Body of pancreas (tissue), 4 donors: ENCODE measurements around the gene SNRNP70. TPM values are rescaled to one million over a fixed set of nuclear protein-coding genes. Genes with fewer than 3 reads are reported as not detected.

Experiments used
- ATAC-seq: fragments of 150-250 bp; one replicate; pipeline ENCODE4 v1.9.1; 2016
- DNase-seq, 4 donors: peaks; one replicate each; pipeline ENCODE4 v3.0.0-alpha.2; 2019
- H3K27ac ChIP-seq, 4 donors: fragments of 200-600 bp; sonication (generic); 1 replicate in 3 of 4; 2 replicates in 1 of 4; pipeline versions ENCODE4 v1.5.1 to v1.6.1; 2016 to 2019; ENCODE audit warnings: mild to moderate bottlenecking in 1 of 4, mixed read lengths in 1 of 4, moderate library complexity in 1 of 4
- H3K27me3 ChIP-seq, 2 donors: fragments of 200-600 bp; sonication (generic); one replicate each; pipeline ENCODE4 v1.6.0; 2016; ENCODE audit warnings: mild to moderate bottlenecking in 1 of 2
- H3K36me3 ChIP-seq, 2 donors: fragments of 200-600 bp; sonication (generic); replicated peaks in 1 of 2; 2 replicates each; pipeline ENCODE4 v1.5.1; 2016; ENCODE audit warnings: low read depth in 2 of 2; ENCODE audit not compliant: insufficient read depth in 1 of 2
- H3K4me1 ChIP-seq: fragments of 200-600 bp; sonication (generic); one replicate; pipeline ENCODE4 v1.6.0; 2016
- H3K4me3 ChIP-seq, 2 donors: fragments of 200-600 bp; sonication (generic); 1 replicate in 1 of 2; 2 replicates in 1 of 2; pipeline ENCODE4 v1.5.1; 2016 to 2019
- H3K9me3 ChIP-seq, 3 donors: fragments of 200-600 bp; sonication (generic); 1 replicate in 2 of 3; 2 replicates in 1 of 3; pipeline ENCODE4 v1.5.1; 2016
- CTCF ChIP-seq, 7 experiments: fragments of 450-650 bp in 4 of 7; fragments of 200-600 bp in 3 of 7; sonication (generic) in 3 of 7; IDR thresholded peaks; one replicate each; pipeline ENCODE4 v1.5.1; 2016 to 2019; ENCODE audit warnings: antibody characterized with exemption in 7 of 7
- POLR2A ChIP-seq, 3 donors: fragments of 450-650 bp; IDR thresholded peaks; one replicate each; pipeline ENCODE4 v1.6.1; 2016; ENCODE audit warnings: antibody characterized with exemption in 3 of 3, mild to moderate bottlenecking in 2 of 3
- WGBS, 2 donors: methylation state at CpG; one replicate each; pipeline ENCODE4 v1.1.5; 2017; 5-methylcytosine and 5-hydroxymethylcytosine counted together
- intact Hi-C: fragments of 100-400 bp; cut with DNase I; formaldehyde crosslinking; loops from one replicate; pipeline ENCODE4 v1.15.1; 2023
- total RNA-seq, 2 donors: library from RNA; depleted of rRNA; stranded (reverse); fragments of >200 nt; gene quantifications; one replicate each; pipeline ENCODE4 v1.1.0, GENCODE V29; 2016

SNRNP70 gene
- total RNA-seq, 2 donors from 2014 or later = 199 to 588 TPM

- Histone ChIP-seq H3K27me3 (no peaks in the 10 kb centered on the region), H3K9me3 (no peaks in the 10 kb centered on the region), H3K4me1 (peaks cover 44% of the 10 kb centered on the region), H3K36me3 (no peaks in the 10 kb centered on the region), H3K4me3 (peak overlapping the region; percentile 23 to 72), H3K27ac (peak overlapping the region; percentile 78 to 85 (median 82))
- WGBS, 2 donors = 0% methylated on average over 13 to 23 of the region's 23 CpGs
- ATAC-seq (peak; percentile 43), DNase-seq (peak; percentile 73 to 80 (median 76))
- intact Hi-C loops = loop anchor here (5.0 to 10.0 kb wide), 2 partner anchors 37 to 55 kb away; partner anchors contain the start of gene LIN7B
- no peak for TF ChIP-seq POLR2A (IDR thresholded peaks at IDR 0.05)
- no peak for TF ChIP-seq CTCF (IDR thresholded peaks at IDR 0.05)
Observed at GRCh38 chr19:49149652-49150105, 64.4 kb downstream of the SNRNP70 start.

GRCh38 chr19:49150106-49150943 lies 65.1 kb downstream of the SNRNP70 start:
- H3K27me3 ChIP-seq = no peaks in the 10 kb centered on the region
- no peaks in the 10 kb centered on the region for H3K9me3 ChIP-seq
- peaks cover 42% of the 10 kb centered on the region for H3K4me1 ChIP-seq
- intact Hi-C loops = no loop called here
- peak overlapping the region; percentile 78 to 85 (median 82) for H3K27ac ChIP-seq
- peak overlapping the region; percentile 23 to 26 for H3K4me3 ChIP-seq
- H3K36me3 ChIP-seq = no peaks in the 10 kb centered on the region
- DNase-seq (peak; percentile 87 to 91 (median 89)), ATAC-seq (peak; percentile 74)
- WGBS, 2 donors = 0% methylated on average over 7 to 62 of the region's 75 CpGs
- TF ChIP-seq CTCF (IDR thresholded peaks at IDR 0.05) (peak in 1 of 7 experiments; percentile 6), POLR2A (IDR thresholded peaks at IDR 0.05) (peak; percentile 54 to 77 (median 75))

- Histone ChIP-seq H3K9me3 (no peaks in the 10 kb centered on the region), H3K4me3 (peak overlapping the region; percentile 23 to 26), H3K27ac (peak overlapping the region in 3 of 4 donors; percentile 81 to 85 (median 84)), H3K36me3 (no peaks in the 10 kb centered on the region), H3K4me1 (peaks cover 36% of the 10 kb centered on the region), H3K27me3 (no peaks in the 10 kb centered on the region)
- intact Hi-C loops = no loop called here
- WGBS, 2 donors = 10 to 19% methylated on average over 6 to 16 of the region's 16 CpGs
- TF ChIP-seq POLR2A (IDR thresholded peaks at IDR 0.05) = no peak
- no peak for TF ChIP-seq CTCF (IDR thresholded peaks at IDR 0.05)
- DNase-seq = peak in 1 of 4 donors; percentile 23
- ATAC-seq = no peak
Observed at GRCh38 chr19:49150944-49151243, 65.6 kb downstream of the SNRNP70 start.

- Histone ChIP-seq H3K4me3 (no peak overlapping the region), H3K27me3 (no peaks in the 10 kb centered on the region), H3K27ac (peak overlapping the region; percentile 14 to 85 (median 82)), H3K36me3 (no peaks in the 10 kb centered on the region), H3K9me3 (no peaks in the 10 kb centered on the region), H3K4me1 (peaks cover 33% of the 10 kb centered on the region)
- intact Hi-C loops = no loop called here
- WGBS, 2 donors = 6 to 14% methylated on average over 31 to 45 of the region's 45 CpGs
- peak; percentile 94 to 97 (median 95) for DNase-seq
- TF ChIP-seq POLR2A (IDR thresholded peaks at IDR 0.05) (peak in 1 of 3 donors; percentile 44), CTCF (IDR thresholded peaks at IDR 0.05) (no peak)
- peak; percentile 49 for ATAC-seq
Observed at GRCh38 chr19:49151267-49152118, 66.2 kb downstream of the SNRNP70 start.
